Measurements from ENCODE around the gene MYLK. TPM values are rescaled to one million over a fixed set of nuclear protein-coding genes. Genes with fewer than 3 reads are reported as not detected.
"Not testable (repeated sequence)": the region's sequence is repeated elsewhere in the genome, so short reads cannot be mapped to it uniquely, and the experiment has no call there.

MYLK gene
- total RNA-seq, 1 donor from 2014 or later: 20.1 TPM

- no peaks in the 10 kb centered on the region for H3K27me3 Mint-ChIP-seq (ENCODE audit: low read depth)
Observed at GRCh38 chr3:123741041-123741511, 143.1 kb downstream of the MYLK start.

GRCh38 chr3:123740391-123740822 is 143.7 kb downstream of the MYLK start:
- Mint-ChIP-seq H3K27ac (ENCODE audit: unreplicated experiment) (no peak overlapping the region), H3K4me1 (peaks cover 2% of the 10 kb centered on the region), H3K4me3 (no peak overlapping the region), H3K9me3 (no peaks in the 10 kb centered on the region), H3K27me3 (ENCODE audit: low read depth) (no peaks in the 10 kb centered on the region), H3K36me3 (ENCODE audit: low read depth) (peaks cover 3% of the 10 kb centered on the region)
- DNase-seq (ENCODE audit: low read depth, low spot score): no peak
- no peak for TF ChIP-seq CTCF (conservative IDR thresholded peaks at IDR 0.05)

More at GRCh38 chr3:123741041-123741511, 143.1 kb downstream of the MYLK start:
- no peaks in the 10 kb centered on the region for H3K9me3 Mint-ChIP-seq
- H3K4me1 Mint-ChIP-seq: no peaks in the 10 kb centered on the region
- no peak overlapping the region for H3K4me3 Mint-ChIP-seq
- no peak for DNase-seq (ENCODE audit: low read depth, low spot score)
- peaks cover 3% of the 10 kb centered on the region for H3K36me3 Mint-ChIP-seq (ENCODE audit: low read depth)
- TF ChIP-seq CTCF (conservative IDR thresholded peaks at IDR 0.05): no peak
- no peak overlapping the region for H3K27ac Mint-ChIP-seq (ENCODE audit: unreplicated experiment)

GRCh38 chr3:123739754-123740153 is 144.4 kb downstream of the MYLK start:
- Mint-ChIP-seq H3K36me3 (ENCODE audit: low read depth) (peaks cover 3% of the 10 kb centered on the region), H3K27me3 (ENCODE audit: low read depth) (no peaks in the 10 kb centered on the region), H3K27ac (ENCODE audit: unreplicated experiment) (no peak overlapping the region), H3K4me3 (no peak overlapping the region), H3K9me3 (no peaks in the 10 kb centered on the region), H3K4me1 (peaks cover 3% of the 10 kb centered on the region)
- DNase-seq (ENCODE audit: low read depth, low spot score): no peak
- TF ChIP-seq CTCF (conservative IDR thresholded peaks at IDR 0.05): no peak

GRCh38 chr3:123739106-123739505 is 145.0 kb downstream of the MYLK start:
- DNase-seq (ENCODE audit: low read depth, low spot score): no peak
- TF ChIP-seq CTCF (conservative IDR thresholded peaks at IDR 0.05): no peak

GRCh38 chr3:123738522-123738921 is 145.6 kb downstream of the MYLK start:
- H3K9me3 Mint-ChIP-seq; H3K4me3 Mint-ChIP-seq; H3K27ac Mint-ChIP-seq (ENCODE audit: unreplicated experiment); DNase-seq (ENCODE audit: low read depth, low spot score); H3K27me3 Mint-ChIP-seq (ENCODE audit: low read depth); H3K36me3 Mint-ChIP-seq (ENCODE audit: low read depth); H3K4me1 Mint-ChIP-seq: not testable (repeated sequence)

More at GRCh38 chr3:123739106-123739505, 145.0 kb downstream of the MYLK start:
- Mint-ChIP-seq H3K27ac (ENCODE audit: unreplicated experiment) (no peak overlapping the region), H3K27me3 (ENCODE audit: low read depth) (no peaks in the 10 kb centered on the region), H3K4me3 (no peak overlapping the region), H3K36me3 (ENCODE audit: low read depth) (peaks cover 3% of the 10 kb centered on the region), H3K9me3 (no peaks in the 10 kb centered on the region), H3K4me1 (peaks cover 3% of the 10 kb centered on the region)

- DNase-seq (ENCODE audit: low read depth, low spot score): no peak
- H3K36me3 Mint-ChIP-seq (ENCODE audit: low read depth): peaks cover 5% of the 10 kb centered on the region
- H3K27ac Mint-ChIP-seq (ENCODE audit: unreplicated experiment): no peak overlapping the region
- no peaks in the 10 kb centered on the region for H3K27me3 Mint-ChIP-seq (ENCODE audit: low read depth)
- no peaks in the 10 kb centered on the region for H3K9me3 Mint-ChIP-seq
- TF ChIP-seq CTCF (conservative IDR thresholded peaks at IDR 0.05): no peak
- no peak overlapping the region for H3K4me3 Mint-ChIP-seq
- peaks cover 3% of the 10 kb centered on the region for H3K4me1 Mint-ChIP-seq
Observed at GRCh38 chr3:123737168-123737567, 147.0 kb downstream of the MYLK start.

All from neural crest cell (in vitro differentiated cells).